Endometrium (tissue), 2 donors: Measurements from ENCODE around the gene PLXDC2.

Experiments used
- FAIRE-seq: peaks from 2 replicates; lab custom pipeline; 2012; peaks lifted over from hg19 to GRCh38; lab: Jason Lieb, UNC
- donor health status: control.
- donor health status: control.

The PLXDC2 gene

DNA sequence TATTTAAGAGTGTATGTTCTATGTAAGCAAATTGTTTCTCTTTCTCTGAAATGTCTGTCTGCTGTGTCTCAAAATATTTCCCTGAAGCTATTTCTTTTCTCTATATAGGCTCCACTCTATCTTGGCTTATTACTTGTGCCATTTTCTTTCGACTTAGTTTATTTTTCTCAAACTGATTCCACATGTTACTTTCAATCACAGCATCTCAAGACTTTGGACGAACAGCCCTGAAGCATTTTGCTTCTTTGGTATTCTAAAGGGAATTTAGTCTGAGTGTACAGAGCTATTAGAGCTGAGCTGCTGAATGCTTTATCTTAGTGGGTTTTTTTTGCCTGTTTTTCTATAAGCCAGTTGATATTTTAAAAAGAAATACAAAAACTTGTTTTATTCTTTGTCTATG is 95.7 kb downstream of the PLXDC2 start:
- no peak for FAIRE-seq

DNA sequence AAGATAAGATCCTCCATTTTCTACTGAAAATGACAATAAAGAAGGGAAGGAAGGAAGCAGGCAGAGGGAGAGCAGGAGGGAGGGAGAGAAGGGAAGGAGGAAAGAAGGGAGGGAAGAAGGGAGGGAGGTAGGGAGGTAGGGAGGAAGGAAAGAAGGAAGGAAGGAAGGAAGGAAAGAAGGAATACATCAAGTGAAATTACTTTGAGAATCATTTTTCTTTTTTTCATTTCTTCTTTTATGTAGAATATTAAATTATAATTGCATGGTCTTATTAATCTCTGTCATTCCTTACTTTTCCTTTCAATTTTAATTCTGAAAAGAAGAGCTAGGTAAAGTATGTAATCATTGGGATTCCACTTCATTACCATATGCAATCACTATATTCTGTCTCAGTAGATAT is 97.8 kb downstream of the PLXDC2 start:
- FAIRE-seq, result no peak

DNA sequence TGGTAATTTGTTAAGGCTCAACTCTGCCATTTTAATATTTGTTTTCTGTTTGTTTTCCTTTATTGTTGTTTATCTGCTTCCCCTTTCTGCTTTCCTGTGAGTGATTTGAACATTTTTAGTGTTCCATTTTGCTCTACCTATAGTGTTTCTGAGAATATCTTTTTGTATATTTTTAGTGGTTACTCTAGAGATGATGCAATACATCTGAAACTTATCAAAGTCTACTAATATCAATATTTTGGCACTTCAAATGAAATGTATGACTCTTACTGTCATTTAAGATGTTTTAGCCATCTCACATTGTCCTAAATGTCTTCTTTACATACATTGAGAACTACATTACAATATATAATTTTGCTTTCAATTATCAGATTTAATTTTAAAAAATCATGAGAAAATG is 98.9 kb downstream of the PLXDC2 start:
- FAIRE-seq, result no peak

DNA sequence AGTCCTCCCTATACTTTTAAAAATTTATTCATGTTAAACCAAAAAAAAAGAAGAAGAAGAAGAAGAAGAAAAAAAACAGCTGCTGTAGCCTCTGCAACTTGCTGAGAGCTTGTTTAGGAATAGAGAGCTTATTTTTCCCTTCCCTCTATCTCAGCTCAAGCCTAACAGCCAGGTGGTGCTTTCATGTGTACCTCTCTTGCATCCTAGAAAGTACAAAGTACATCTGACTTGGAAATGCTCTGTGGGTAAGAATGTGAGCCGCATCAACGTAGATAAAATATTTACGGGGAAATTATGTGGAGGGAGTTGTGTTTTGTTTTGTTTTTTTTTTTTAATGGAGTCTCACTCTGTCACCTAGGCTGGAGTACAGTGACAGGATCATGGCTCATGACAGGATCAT is 99.6 kb downstream of the PLXDC2 start:
- no peak for FAIRE-seq

DNA sequence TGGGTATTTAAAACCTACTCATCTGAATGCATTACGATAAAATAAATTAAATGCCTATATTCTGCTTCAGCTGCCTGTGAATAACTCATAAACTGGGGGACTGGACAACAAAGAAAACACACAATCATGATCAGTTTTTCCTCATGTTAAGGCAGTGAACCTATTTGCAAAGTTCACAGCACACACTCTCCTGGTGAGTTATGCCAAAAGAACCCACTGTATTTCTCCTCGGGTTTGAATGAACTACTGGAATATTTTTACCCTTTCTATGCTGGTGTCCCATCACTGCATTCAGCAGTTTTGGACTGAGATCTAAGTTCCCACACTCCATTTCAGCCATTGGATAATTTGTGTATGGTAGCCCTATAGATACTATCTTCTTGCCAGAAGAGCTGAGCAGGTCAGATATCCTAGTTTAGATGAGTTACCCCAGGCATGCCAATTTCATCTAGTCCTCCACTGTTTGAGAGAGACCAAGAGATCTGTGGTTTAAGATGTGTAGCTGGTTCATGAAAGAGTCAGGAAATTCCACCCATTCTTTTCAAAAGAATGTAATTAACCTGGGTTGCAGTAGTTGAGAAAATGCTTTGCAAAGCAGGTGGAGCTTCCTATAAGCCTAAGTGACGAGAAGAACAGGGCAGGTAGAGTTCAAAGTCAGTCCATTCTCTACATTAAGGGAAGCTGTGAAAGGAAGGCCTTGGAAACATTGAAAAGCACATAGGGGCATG is 101.7 kb downstream of the PLXDC2 start:
- no peak for FAIRE-seq

DNA sequence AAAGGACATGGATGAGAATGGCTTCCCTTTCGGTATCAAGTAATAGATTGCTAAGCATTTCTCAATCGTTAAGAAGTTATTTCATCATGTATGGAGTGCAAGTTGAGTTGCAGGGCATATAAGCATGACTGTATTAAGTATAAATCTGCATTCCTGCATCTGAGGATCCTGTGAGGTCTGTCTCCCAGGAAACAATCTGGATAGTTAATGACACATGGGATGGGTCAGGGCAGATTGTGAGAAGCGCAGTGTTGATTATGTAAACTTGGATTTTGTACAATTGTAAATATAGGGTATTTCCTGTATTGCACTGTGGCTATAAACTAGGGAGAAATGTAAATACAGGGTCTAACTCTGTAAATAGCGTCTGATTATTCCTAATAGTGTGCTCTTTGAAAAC is 102.6 kb downstream of the PLXDC2 start:
- no peak for FAIRE-seq

DNA sequence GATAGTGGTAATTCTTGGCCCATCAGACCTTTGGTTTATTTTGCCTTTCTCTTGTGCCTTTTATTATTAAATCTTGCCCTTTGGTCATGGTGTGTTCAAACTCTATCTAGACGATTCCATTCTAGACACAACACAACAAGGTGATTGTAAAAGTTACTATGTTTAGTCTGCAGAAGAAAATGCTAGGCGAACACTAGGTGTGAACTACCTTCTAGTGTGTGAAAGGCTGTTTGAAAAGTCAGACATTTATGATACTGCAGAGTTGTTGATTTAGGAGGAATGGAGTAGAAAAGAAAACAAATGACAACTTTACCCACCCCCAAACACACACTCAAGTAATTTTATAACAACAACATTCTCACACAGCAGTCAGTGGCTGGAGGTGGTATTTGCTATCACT is 103.4 kb downstream of the PLXDC2 start:
- FAIRE-seq, result no peak

DNA sequence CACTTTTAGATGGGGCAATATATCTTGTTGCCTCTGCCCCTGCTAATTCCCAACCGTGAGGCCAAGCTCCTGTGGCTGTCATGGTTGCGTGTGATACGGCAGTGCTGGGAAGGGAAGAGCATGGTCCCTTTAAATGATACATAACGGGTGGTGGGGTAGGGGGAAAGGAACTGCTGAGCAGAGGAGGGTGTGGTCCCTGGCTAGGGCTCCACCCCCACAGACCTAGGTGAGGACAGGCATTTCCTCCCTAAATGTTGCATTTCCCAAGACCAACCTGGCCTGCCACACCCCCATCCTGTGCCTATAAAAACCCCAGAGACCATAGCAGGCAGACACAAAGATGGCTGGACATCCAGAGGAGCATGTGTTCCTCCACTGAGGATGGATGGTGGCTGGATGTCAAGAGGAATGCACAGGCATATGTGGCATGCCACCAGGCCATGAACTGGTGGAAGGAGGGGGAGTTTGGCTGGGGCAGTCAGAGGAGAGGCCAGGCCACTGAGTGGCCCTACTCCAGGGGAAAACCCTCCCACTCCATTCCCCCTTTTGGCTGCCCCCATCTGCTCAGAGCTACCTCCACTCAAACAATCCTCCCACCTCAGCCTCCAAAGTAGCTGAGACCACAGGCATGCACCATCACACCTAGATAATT is 104.0 kb downstream of the PLXDC2 start:
- FAIRE-seq, result no peak

DNA sequence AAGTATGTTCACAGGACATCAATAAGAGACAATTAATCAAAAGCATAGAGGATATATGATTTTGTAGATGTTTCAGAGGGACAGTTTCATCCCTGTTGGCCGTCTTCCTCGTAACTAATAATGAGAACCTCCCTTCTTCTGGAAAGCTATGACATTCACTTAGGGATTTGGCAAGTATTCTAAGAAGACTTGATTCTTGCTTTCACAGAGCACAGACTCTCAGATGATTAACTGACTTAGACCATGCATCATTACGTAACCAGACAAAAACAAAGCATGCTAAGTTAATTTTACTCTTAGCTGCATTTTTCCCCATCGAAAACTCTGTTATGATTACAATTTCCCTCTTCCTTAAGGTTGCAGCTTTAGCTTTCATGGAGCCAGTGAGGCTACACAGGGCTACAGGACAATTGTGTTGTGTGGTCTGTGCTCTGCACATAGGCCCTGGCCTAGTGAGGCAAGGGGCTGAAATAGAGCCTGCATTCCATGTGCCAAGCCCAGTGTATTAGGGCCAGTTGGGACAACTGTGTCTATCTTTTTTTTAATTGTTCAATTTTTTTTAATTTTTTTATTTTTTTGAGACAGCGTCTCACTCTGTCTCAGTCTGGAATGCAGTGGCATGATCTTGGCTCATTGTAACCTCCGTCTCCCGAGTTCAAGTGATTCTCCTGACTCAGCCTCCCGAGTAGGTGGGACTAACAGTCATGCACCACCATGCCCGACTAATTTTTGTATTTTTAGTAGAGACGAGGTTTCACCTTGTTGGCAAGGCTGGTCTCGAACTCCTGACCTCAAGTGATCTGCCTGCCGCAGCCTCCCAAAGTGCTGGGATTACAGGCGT is 105.3 kb downstream of the PLXDC2 start:
- peak; percentile 80 for FAIRE-seq

DNA sequence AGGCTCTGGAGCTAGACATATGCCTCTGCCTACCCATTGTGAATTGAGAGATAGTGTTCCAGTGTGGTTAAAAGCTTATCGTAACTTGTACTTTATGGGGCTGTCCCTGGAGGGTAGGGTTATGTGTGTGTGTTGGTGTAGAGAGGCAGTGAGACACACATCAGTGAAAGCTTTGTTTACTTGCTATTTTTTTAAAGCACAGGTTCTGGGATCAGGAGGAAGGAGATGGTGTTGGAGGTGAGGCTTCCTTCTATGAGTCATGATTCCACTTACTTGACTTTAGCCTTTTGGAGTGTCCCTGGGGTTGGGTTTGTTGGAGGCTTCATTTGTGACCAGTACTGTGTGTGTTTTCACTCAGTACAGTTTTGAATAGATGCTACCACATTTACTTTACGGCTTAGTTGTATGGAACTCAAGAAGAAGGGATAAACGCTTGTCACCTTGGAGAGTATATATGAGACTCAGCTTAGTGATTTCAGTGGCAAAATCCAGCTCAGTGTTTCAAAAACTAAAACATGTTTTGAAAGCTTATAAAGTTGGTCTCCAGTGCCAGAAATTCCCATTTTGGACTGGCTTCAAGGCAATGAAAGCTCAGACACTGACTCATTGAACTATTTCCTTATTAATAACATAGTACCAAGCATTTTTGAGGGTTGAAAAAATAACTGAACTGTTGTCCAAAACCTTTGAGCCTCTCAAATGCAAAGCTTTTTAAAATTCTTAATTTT is 106.2 kb downstream of the PLXDC2 start:
- peak; percentile 79 for FAIRE-seq

DNA sequence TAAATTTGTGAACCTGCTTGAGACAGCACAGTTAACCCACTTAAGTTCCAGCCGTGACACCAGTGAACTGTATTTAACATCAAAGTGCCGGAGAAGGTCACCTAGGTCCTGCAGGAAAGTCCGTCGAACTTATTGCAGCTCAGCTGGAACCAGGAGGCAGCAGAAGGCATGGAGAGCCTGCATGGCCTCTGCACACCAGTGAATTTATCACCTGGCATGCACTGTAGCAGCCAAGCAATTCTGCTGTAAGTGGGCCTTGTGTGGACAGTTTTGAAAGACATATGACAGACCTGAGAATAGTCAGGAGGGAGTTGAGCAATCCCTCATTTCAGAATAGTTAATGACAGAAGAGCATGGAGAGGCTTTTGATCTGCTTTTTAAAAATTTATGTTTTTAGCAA is 108.8 kb downstream of the PLXDC2 start:
- no peak for FAIRE-seq

DNA sequence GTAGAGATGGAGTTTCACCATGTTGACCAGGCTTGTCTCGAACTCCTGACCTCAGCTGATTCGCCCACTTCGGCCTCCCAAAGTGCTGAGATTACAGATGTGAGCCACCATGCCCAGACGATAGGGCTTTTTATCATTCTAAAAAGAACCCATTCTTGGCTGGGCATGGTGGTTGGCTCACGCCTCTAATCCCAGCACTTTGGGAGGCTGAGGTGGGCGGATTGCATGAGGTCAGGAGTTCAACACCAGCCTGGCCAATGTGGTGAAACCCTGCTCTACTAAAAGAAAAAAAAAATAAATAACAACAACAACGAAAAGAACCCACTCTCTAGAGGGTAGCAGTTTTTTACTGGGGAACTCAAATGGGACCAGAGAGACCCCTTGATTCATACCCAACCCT is 112.7 kb downstream of the PLXDC2 start:
- FAIRE-seq, result no peak

DNA sequence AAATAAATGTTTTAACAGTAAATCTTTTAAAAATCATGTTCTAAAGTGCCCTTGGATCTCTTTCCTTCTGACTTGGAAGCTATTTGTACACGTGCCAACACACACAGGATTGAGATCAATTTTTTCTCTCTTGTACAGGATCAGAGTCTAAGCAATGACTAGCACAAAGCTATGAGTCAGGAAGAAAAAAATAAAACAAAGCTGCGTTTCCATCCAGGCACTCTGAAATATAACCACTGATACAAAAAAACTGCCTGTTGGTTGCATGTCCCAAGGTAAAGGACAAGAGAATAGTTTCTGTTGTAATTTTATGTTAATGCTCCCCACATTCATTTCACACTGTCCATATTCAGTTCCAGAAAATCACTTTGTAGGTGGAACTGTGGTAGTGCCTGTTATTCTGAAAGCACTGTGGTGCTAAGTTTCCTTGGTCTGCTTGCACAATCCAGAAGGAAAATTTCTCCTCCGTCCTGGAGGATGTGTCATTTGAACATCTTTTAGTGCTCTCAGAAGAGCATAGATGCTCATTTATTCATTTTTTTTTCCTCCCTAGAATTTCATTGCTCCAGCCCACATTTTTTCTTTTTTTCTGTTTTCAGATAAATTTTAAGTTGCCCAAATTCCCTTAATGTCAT is 113.4 kb downstream of the PLXDC2 start:
- no peak for FAIRE-seq

DNA sequence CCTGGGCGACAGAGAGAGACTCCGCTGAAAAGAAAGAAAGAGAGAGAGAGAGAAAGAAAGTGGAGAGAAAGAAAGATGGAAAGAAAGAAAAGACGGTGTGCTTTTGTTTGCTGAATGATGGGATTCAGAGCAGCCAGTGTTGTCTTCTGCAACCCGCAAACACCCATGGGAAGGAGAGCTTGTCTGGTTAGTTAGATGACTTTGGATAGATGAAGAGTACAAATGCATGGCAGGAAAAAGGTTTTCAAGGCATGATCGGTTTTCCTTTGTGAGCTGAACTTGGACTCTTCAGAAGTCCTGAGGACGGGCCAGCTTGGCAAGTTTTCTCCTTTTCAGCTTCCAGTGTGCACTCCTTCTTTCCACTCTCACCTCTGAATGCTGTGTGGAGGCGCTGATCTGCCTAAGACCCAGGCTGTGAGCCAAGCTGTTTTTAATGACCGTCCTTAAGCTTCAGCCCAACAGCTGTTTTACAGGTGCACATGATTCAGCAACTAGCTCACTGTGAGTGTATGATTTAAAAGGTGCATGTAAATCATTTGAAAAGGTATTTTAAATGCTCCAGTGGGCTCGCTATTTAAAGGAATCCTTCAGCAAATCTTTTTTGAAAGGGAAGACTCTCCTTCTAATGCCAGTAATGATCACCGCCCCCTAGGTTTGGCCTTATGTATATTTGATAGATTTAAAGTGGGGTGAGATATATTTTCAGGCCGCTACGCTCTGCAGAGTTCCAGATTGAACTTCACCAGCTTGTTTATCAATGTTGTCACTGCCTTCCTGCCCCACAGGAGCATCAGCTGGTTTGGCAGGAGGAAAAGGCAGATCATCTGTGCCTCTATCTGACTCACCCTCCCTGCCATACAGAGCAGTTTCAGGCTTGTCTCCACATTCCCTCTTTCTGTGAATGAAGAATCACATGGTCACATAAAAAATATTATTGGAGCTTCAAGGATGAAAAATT is 115.0 kb downstream of the PLXDC2 start:
- no peak for FAIRE-seq

DNA sequence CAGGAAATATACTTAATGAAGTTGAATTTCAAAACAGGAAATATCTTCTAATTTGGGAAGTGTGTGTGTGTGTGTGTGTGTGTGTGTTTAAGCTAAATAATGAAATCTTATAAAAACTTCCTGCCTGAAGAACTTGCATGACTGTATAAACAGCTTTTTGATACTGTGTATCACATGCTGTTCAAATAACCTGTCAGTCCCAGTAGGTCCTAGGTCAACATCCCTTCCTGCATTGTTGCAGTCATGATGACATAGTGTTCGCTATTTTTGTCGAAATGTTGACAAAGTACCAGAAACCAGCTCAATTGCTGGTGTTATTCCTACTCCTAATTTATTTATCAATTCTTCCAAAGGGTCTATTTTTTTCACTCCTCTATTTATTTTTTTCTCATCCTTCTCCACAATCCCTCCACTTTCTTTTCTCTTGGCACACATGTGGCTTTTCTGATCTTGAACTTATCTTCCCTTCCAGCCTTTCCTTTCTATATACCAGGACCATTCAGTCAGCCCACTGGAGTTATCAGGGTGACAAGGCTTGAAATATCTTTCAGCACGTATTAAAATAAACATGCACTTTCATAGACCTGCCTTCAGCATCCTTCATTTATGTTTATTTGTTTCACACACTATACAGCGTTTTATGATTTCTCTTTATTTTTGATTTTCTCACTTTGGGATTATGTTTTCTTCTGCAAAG is 115.8 kb downstream of the PLXDC2 start:
- FAIRE-seq, result no peak

DNA sequence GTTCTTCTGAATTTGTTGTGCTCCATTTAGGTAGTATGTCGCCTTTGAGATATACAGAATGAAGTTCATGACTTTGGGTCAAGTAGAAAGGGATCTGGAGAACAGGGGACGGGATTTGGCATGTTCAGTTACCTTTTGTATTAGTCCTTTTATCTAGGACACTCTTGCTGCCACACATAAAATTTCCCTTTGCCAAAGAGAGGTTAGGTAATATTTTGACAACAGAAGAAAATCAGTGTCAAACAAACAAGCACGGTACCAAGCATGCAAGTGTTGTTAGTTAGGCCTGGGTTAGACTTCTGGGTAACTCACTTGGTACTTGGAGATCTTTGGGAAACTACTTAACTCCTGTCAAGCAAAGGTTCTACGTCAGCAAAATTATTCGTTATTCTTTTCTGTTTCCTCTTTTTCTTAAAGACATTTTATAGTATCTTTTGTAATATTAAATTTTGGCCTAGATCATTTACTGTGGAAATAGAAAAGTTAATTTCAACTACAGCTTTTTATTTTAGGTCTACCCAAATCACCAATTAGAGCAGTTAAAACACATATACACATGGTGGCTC is 116.7 kb downstream of the PLXDC2 start:
- no peak for FAIRE-seq

DNA sequence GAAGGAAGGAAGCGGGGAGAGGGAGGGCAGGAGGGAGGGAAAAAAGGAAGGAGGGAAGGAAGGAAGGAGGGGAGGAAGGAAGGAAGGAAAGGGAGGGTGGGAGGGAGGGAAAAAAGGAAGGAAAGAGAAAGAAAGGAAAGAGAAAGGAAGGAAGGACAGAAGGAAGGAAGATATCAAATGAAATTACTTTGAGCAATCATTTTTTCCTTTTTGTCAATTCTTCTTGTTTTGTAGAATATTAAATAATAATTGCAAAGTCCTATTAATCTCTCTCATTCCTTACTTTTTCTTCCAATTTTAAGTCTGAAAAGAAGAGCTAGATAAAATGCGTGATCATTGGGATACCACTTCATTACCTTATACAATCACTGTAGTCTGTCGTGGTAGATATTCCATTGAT is 117.5 kb downstream of the PLXDC2 start:
- FAIRE-seq, result no peak

DNA sequence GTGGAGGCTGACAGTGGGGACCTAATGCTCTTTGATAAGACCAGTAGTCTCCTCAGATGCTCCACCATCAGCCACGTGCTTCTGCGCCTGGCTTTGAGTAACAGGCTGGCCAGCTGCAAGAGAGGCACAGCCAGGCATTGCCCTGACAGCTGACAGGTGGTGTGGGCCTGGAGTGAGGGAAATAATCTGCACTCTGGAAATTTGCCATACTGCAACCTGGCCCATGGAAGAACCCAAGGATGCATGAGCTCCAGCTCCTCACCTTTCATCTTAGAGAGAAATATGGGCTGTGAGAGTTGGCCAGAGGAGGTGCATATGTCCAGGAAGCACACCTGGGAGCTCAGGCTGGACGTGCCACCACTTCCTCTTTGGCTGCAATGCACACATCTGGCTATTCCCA is 118.9 kb downstream of the PLXDC2 start:
- FAIRE-seq, result no peak

DNA sequence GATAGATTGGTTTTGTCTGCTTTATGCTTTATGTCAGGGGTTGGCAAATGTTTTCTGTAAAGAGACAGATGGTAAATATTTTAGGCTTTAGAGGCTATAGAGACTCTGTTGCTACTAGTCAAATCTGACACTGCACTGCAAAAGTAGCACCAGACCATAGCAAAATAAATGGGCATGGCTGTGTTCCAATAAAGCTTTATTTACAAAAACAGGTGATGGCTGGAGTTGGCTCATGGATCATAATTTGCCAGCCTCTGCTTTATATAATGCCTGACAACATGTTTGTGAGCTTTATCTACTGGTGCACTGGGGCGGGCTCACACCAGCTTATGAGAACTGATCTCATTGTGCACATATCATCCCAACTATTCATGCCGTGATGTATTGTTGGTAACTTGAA is 120.1 kb downstream of the PLXDC2 start:
- FAIRE-seq, result no peak

DNA sequence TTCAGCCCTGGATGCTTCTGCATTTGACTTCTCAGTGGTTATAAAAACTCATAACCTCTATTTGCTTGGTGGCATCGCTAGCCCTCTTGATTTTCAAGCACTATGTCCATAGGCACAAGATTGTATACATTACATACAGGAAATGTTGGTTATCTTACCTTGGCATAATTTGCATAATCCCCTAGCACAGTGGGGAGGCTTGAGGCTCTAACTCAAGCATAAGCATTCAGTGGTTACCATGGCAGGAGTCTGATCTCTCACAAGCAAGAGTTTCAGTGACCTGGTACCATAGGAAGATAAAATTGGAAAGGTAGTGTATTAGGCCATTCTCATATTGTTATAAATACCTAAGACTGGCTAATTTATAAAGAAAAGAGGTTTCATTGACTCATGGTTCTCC is 121.8 kb downstream of the PLXDC2 start:
- no peak for FAIRE-seq
